Uterus (tissue), 4 donors: Measurements from ENCODE around the gene TLE4. TPM values are rescaled to one million over a fixed set of nuclear protein-coding genes. Genes with fewer than 3 reads are reported as not detected.
"Not testable (repeated sequence)": the region's sequence is repeated elsewhere in the genome, so short reads cannot be mapped to it uniquely, and the experiment has no call there.

Source experiments
- DNase-seq, 2 donors: peaks; one replicate each; pipeline ENCODE4 v3.0.0-alpha.2; 2019 to 2020
- H3K27ac ChIP-seq, 2 donors: fragments of 200-600 bp; sonication (generic); 1 replicate in 1 of 2; 2 replicates in 1 of 2; pipeline ENCODE4 v1.5.1; 2016 to 2018
- H3K27me3 ChIP-seq, 2 donors: fragments of 200-600 bp; sonication (generic); one replicate each; pipeline ENCODE4 v1.5.1; 2018 to 2019; ENCODE audit warnings: control low read depth in 1 of 2
- H3K36me3 ChIP-seq, 2 donors: fragments of 200-600 bp; sonication (generic); one replicate each; pipeline ENCODE4 v1.5.1; 2019; ENCODE audit warnings: control low read depth in 1 of 2
- H3K4me1 ChIP-seq, 2 donors: fragments of 200-600 bp; sonication (generic); one replicate each; pipeline ENCODE4 v1.5.1; 2018 to 2019; ENCODE audit warnings: control low read depth in 1 of 2
- H3K4me3 ChIP-seq, 2 donors: fragments of 200-600 bp; sonication (generic); 1 replicate in 1 of 2; 2 replicates in 1 of 2; pipeline ENCODE4 v1.5.1; 2018 to 2019; ENCODE audit warnings: mild to moderate bottlenecking in 1 of 2
- H3K9me3 ChIP-seq, 2 donors: fragments of 200-600 bp; sonication (generic); one replicate each; pipeline ENCODE4 v1.5.1; 2019; ENCODE audit warnings: control low read depth in 1 of 2
- CTCF ChIP-seq, 4 experiments: fragments of 200-600 bp in 2 of 4; fragments of 450-650 bp in 2 of 4; sonication (generic) in 2 of 4; IDR thresholded peaks; one replicate each; pipeline ENCODE4 v1.5.1; 2016 to 2019; ENCODE audit warnings: antibody characterized with exemption in 4 of 4, mild to moderate bottlenecking in 2 of 4, moderate library complexity in 1 of 4
- POLR2A ChIP-seq, 2 donors: fragments of 450-650 bp; IDR thresholded peaks; one replicate each; pipeline ENCODE4 v1.6.1; 2016; ENCODE audit warnings: antibody characterized with exemption in 2 of 2, mild to moderate bottlenecking in 1 of 2, moderate library complexity in 1 of 2
- intact Hi-C: fragments of 100-400 bp; cut with DNase I; formaldehyde crosslinking; loops from one replicate; pipeline ENCODE4 v1.15.1; 2023; ENCODE audit warnings: low total_unique reads
- total RNA-seq, 4 donors: library from RNA; depleted of rRNA in 3 of 4; stranded (reverse); fragments of >200 nt in 3 of 4; gene quantifications; one replicate each; pipeline versions ENCODE4 v1.1.0 to v1.2.4, GENCODE V29; 2014 to 2023
- donor health status: DM: yes; HTN: yes; CAD: no.

Gene TLE4
- total RNA-seq, 4 donors from 2014 or later: 21.1 to 134 (median 35.1) TPM

GRCh38 chr9:79537838-79538237 is 33.9 kb upstream of the TLE4 start:
- Histone ChIP-seq H3K27ac (no peak overlapping the region), H3K27me3 (no peaks in the 10 kb centered on the region), H3K4me1 (no peaks in the 10 kb centered on the region), H3K9me3 (no peaks in the 10 kb centered on the region), H3K36me3 (no peaks in the 10 kb centered on the region), H3K4me3 (no peak overlapping the region)
- intact Hi-C loops: no loop called here
- TF ChIP-seq POLR2A (IDR thresholded peaks at IDR 0.05) (no peak), CTCF (IDR thresholded peaks at IDR 0.05) (no peak)
- no peak for DNase-seq

GRCh38 chr9:79542735-79543620 is 28.8 kb upstream of the TLE4 start:
- H3K27ac ChIP-seq: no peak overlapping the region
- DNase-seq: no peak
- no peaks in the 10 kb centered on the region for H3K36me3 ChIP-seq
- H3K4me1 ChIP-seq: no peaks in the 10 kb centered on the region
- H3K4me3 ChIP-seq: no peak overlapping the region
- no peak for TF ChIP-seq CTCF (IDR thresholded peaks at IDR 0.05)
- TF ChIP-seq POLR2A (IDR thresholded peaks at IDR 0.05): no peak
- H3K27me3 ChIP-seq: no peaks in the 10 kb centered on the region
- no peaks in the 10 kb centered on the region for H3K9me3 ChIP-seq
- intact Hi-C loops: no loop called here

- H3K4me3 ChIP-seq, H3K27me3 ChIP-seq, H3K9me3 ChIP-seq, H3K27ac ChIP-seq, H3K36me3 ChIP-seq, DNase-seq, H3K4me1 ChIP-seq, intact Hi-C loops: not testable (repeated sequence)
These were observed 27.4 kb upstream of the TLE4 start for GRCh38 chr9:79544375-79544774.

GRCh38 chr9:79551586-79551985 is 20.2 kb upstream of the TLE4 start:
- no peak for DNase-seq
- Histone ChIP-seq H3K27ac (no peak overlapping the region), H3K4me1 (no peaks in the 10 kb centered on the region), H3K9me3 (no peaks in the 10 kb centered on the region), H3K27me3 (no peaks in the 10 kb centered on the region), H3K4me3 (no peak overlapping the region), H3K36me3 (no peaks in the 10 kb centered on the region)
- TF ChIP-seq CTCF (IDR thresholded peaks at IDR 0.05): no peak
- no peak for TF ChIP-seq POLR2A (IDR thresholded peaks at IDR 0.05)
- intact Hi-C loops: no loop called here

GRCh38 chr9:79551994-79552393 is 19.8 kb upstream of the TLE4 start:
- DNase-seq: no peak
- intact Hi-C loops: no loop called here

More at GRCh38 chr9:79551994-79552393, 19.8 kb upstream of the TLE4 start:
- TF ChIP-seq CTCF (IDR thresholded peaks at IDR 0.05): no peak
- TF ChIP-seq POLR2A (IDR thresholded peaks at IDR 0.05): no peak
- H3K27me3 ChIP-seq: no peaks in the 10 kb centered on the region
- H3K4me1 ChIP-seq: no peaks in the 10 kb centered on the region
- no peaks in the 10 kb centered on the region for H3K36me3 ChIP-seq
- H3K4me3 ChIP-seq: no peak overlapping the region
- H3K9me3 ChIP-seq: no peaks in the 10 kb centered on the region
- no peak overlapping the region for H3K27ac ChIP-seq
